ENCODE results near the gene UBAC1.

- TF ChIP-seq POLR2AphosphoS5 (IDR thresholded peaks at IDR 0.05; ENCODE audit: low read depth, low read length) (no peak), TAF1 (IDR thresholded peaks at IDR 0.05; ENCODE audit: borderline replicate concordance, low read depth, low read length) (no peak)
Measured at GRCh38 chr9:135901031-135901758, 60.0 kb downstream of the UBAC1 start.

Measured in GM12892 (cell line).